Aorta (tissue), 5 donors: ENCODE measurements around the gene TIMM23. TPM values are rescaled to one million over a fixed set of nuclear protein-coding genes. Genes with fewer than 3 reads are reported as not detected.

Experiments used
- ATAC-seq: fragments of 200-7000 bp; cut with Tn5 transposase; one replicate; pipeline ENCODE4 v1.9.1; 2022; ENCODE audit warnings: moderate library complexity; ENCODE audit not compliant: low FRiP score
- DNase-seq, 2 donors: peaks; one replicate each; pipeline ENCODE4 v3.0.0-alpha.2; 2020
- H3K27ac ChIP-seq, 2 donors: one replicate each; pipeline ENCODE4 v1.5.1; 2013; ENCODE audit warnings: low read length in 2 of 2, mild to moderate bottlenecking in 2 of 2, moderate library complexity in 2 of 2, control low read depth in 1 of 2, inconsistent platforms in 1 of 2, low read depth in 1 of 2
- H3K27me3 ChIP-seq, 2 donors: one replicate each; pipeline ENCODE4 v1.6.1; 2013; ENCODE audit warnings: control low read depth in 1 of 2, low read length in 1 of 2, mild to moderate bottlenecking in 1 of 2, moderate library complexity in 1 of 2; ENCODE audit not compliant: insufficient read depth in 2 of 2, control insufficient read depth in 1 of 2
- H3K36me3 ChIP-seq, 2 donors: one replicate each; pipeline ENCODE4 v1.6.1; 2013; ENCODE audit warnings: control low read depth in 1 of 2, low read length in 1 of 2, mild to moderate bottlenecking in 1 of 2; ENCODE audit not compliant: insufficient read depth in 2 of 2, control insufficient read depth in 1 of 2
- H3K4me1 ChIP-seq, 2 donors: one replicate each; pipeline ENCODE4 v1.6.1; 2013; ENCODE audit warnings: low read length in 2 of 2, control low read depth in 1 of 2, mild to moderate bottlenecking in 1 of 2, moderate library complexity in 1 of 2; ENCODE audit not compliant: insufficient read depth in 2 of 2, control insufficient read depth in 1 of 2
- H3K4me3 ChIP-seq, 2 donors: one replicate each; pipeline ENCODE4 v1.5.1; 2013; ENCODE audit warnings: low read length in 2 of 2, control low read depth in 1 of 2, mild to moderate bottlenecking in 1 of 2
- H3K9me3 ChIP-seq: one replicate; pipeline ENCODE4 v1.6.1; 2013; ENCODE audit warnings: mild to moderate bottlenecking, low read length; ENCODE audit not compliant: control insufficient read depth
- WGBS, 2 donors: extraction: QIAGEN DNeasy Blood & Tissue Kit; methylation state at CpG; one replicate each; pipeline ENCODE4 v1.1.7; 2013; 5-methylcytosine and 5-hydroxymethylcytosine counted together
- intact Hi-C, 2 donors: fragments of 100-400 bp; cut with DNase I; formaldehyde crosslinking; loops; one replicate each; pipeline versions ENCODE4 v1.14.2 to v1.15.0; 2022
- polyA plus RNA-seq, 2 donors: library from polyadenylated mRNA; stranded (reverse); fragments of 200-250 nt; gene quantifications; one replicate each; pipeline ENCODE4 v1.2.3, GENCODE V29; 2013
- total RNA-seq, 2 donors: library from RNA; stranded (reverse); fragmentation: NEBNext Ultra II Directional; extraction: Animal tissue kit (Norgen Biotek cat#: 25700); gene quantifications; one replicate each; pipeline ENCODE4 v1.2.1, GENCODE V29; 2021
- donor health status: healthy with polysubstance abuse.
- donor health status: Bipolar disorder and iron deficiency.
- donor health status: DM: no; HTN: no; CAD: no.
- donor health status: DM: no; HTN: no; CAD: no.
- donor health status: DM: yes; HTN: yes; CAD: no.

TIMM23 gene
- total and polyA plus RNA-seq, 4 donors: 32.2 to 42.7 (median 36.1) TPM

- no peaks in the 10 kb centered on the region for H3K9me3 ChIP-seq
- no peaks in the 10 kb centered on the region for H3K36me3 ChIP-seq
- no peak overlapping the region for H3K4me3 ChIP-seq
- intact Hi-C loops: no loop called here
- no peaks in the 10 kb centered on the region for H3K27me3 ChIP-seq
- H3K4me1 ChIP-seq: peaks cover 2 to 8% of the 10 kb centered on the region in 2 donors
- DNase-seq (no peak), ATAC-seq (no peak)
- no peak overlapping the region for H3K27ac ChIP-seq
- WGBS, 2 donors: 81 to 92% methylated on average over 6 of the region's 6 CpGs
Measured at GRCh38 chr10:46031648-46032532, 59.6 kb downstream of the TIMM23 start.

GRCh38 chr10:46033602-46034011, 61.3 kb downstream of the TIMM23 start:
- intact Hi-C loops: no loop called here
- Histone ChIP-seq H3K4me1 (peaks cover 0 to 6% of the 10 kb centered on the region in 2 donors), H3K27me3 (no peaks in the 10 kb centered on the region), H3K36me3 (no peaks in the 10 kb centered on the region), H3K9me3 (no peaks in the 10 kb centered on the region), H3K4me3 (no peak overlapping the region), H3K27ac (no peak overlapping the region)
- DNase-seq: no peak
- ATAC-seq: no peak

GRCh38 chr10:46035923-46036849, 63.9 kb downstream of the TIMM23 start:
- H3K27me3 ChIP-seq: no peaks in the 10 kb centered on the region
- H3K9me3 ChIP-seq: no peaks in the 10 kb centered on the region
- H3K27ac ChIP-seq: no peak overlapping the region
- intact Hi-C loops: no loop called here
- DNase-seq (no peak), ATAC-seq (no peak)
- H3K4me3 ChIP-seq: no peak overlapping the region
- 55 to 57% methylated on average over 8 of the region's 8 CpGs for WGBS, 2 donors
- no peaks in the 10 kb centered on the region for H3K36me3 ChIP-seq
- no peaks in the 10 kb centered on the region for H3K4me1 ChIP-seq

- H3K36me3 ChIP-seq: no peaks in the 10 kb centered on the region
- H3K4me3 ChIP-seq: no peak overlapping the region
- H3K27me3 ChIP-seq: no peaks in the 10 kb centered on the region
- no peaks in the 10 kb centered on the region for H3K4me1 ChIP-seq
- DNase-seq: no peak
- no peak for ATAC-seq
- WGBS, 2 donors: 82 to 85% methylated on average over 8 of the region's 8 CpGs
- no peak overlapping the region for H3K27ac ChIP-seq
- intact Hi-C loops: no loop called here
- no peaks in the 10 kb centered on the region for H3K9me3 ChIP-seq
Measured at GRCh38 chr10:46037107-46037825, 65.0 kb downstream of the TIMM23 start.

GRCh38 chr10:46040004-46040403, 67.7 kb downstream of the TIMM23 start:
- ATAC-seq (no peak), DNase-seq (no peak)
- H3K4me1 ChIP-seq: no peaks in the 10 kb centered on the region
- no peak overlapping the region for H3K4me3 ChIP-seq
- intact Hi-C loops: no loop called here
- no peaks in the 10 kb centered on the region for H3K9me3 ChIP-seq
- H3K27me3 ChIP-seq: no peaks in the 10 kb centered on the region
- no peaks in the 10 kb centered on the region for H3K36me3 ChIP-seq
- no peak overlapping the region for H3K27ac ChIP-seq
- WGBS, 2 donors: 84% methylated on average over 3 of the region's 3 CpGs

GRCh38 chr10:46042527-46042926, 70.2 kb downstream of the TIMM23 start:
- no peak for DNase-seq
- H3K27ac ChIP-seq: no peak overlapping the region
- no peak overlapping the region for H3K4me3 ChIP-seq
- 64 to 68% methylated on average over 4 of the region's 4 CpGs for WGBS, 2 donors
- intact Hi-C loops: no loop called here
- H3K4me1 ChIP-seq: no peaks in the 10 kb centered on the region
- no peaks in the 10 kb centered on the region for H3K27me3 ChIP-seq
- ATAC-seq: no peak
- H3K9me3 ChIP-seq: no peaks in the 10 kb centered on the region
- H3K36me3 ChIP-seq: no peaks in the 10 kb centered on the region

- Histone ChIP-seq H3K4me3 (no peak within 1 kb of the TSS), H3K4me1 (no peaks in the 10 kb centered on the region), H3K27ac (no peak within 1 kb of the TSS), H3K9me3 (no peaks in the 10 kb centered on the region), H3K36me3 (no peaks in the 10 kb centered on the region), H3K27me3 (no peaks in the 10 kb centered on the region)
- no peak for ATAC-seq
- DNase-seq: no peak
- intact Hi-C loops: no loop called here
- WGBS, 2 donors: 84 to 86% methylated on average over 7 of the region's 7 CpGs
Measured at GRCh38 chr10:46046261-46046660, 74.0 kb downstream of the TIMM23 start, which contains the start of gene MSMB. Gene MSMB (minus strand): TSS chr10:46046269. CDS start chr10:46046237, 32 bp downstream.

- H3K4me3 ChIP-seq: no peak overlapping the region
- no peaks in the 10 kb centered on the region for H3K27me3 ChIP-seq
- ATAC-seq: no peak
- no peaks in the 10 kb centered on the region for H3K36me3 ChIP-seq
- no peaks in the 10 kb centered on the region for H3K9me3 ChIP-seq
- intact Hi-C loops: no loop called here
- H3K4me1 ChIP-seq: no peaks in the 10 kb centered on the region
- no peak overlapping the region for H3K27ac ChIP-seq
- no peak for DNase-seq
- WGBS, 2 donors: 41 to 43% methylated on average over 2 of the region's 2 CpGs
Measured at GRCh38 chr10:46048152-46048551, 75.9 kb downstream of the TIMM23 start.
